DLD1 (cell line): ENCODE measurements around the gene DNAJC30.

Experiments
- in situ Hi-C: cut with HindIII; loops from 2 replicates; pipeline ENCODE4 v1.10.0; 2017; ENCODE audit warnings: low sequenced_read_pairs

DNAJC30 gene

GRCh38 chr7:73650524-73650923 is 32.7 kb downstream of the DNAJC30 start:
- in situ Hi-C loops = no loop called here

DNA sequence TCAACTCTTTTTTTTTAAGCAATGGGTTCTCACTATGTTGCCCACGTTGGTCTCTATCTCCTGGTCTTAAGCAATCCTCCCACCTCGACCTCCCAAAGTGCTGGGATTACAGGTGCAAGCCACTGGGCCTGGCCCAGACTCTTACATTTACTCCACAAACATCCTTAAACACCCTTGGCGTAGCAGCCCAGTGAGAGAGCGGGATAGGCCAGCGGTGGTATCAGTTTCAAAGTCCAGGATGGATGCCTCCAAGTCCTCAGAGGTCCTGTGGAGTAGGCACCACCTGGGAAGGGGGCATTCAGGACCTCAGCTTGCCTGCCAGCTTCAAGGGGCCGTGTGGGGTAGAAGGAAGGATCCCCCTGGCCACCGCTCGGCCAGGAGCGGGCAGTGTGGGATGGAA is 33.7 kb downstream of the DNAJC30 start:
- in situ Hi-C loops = no loop called here

- in situ Hi-C loops = no loop called here
Measured at GRCh38 chr7:73648593-73649332, 34.5 kb downstream of the DNAJC30 start.

DNA sequence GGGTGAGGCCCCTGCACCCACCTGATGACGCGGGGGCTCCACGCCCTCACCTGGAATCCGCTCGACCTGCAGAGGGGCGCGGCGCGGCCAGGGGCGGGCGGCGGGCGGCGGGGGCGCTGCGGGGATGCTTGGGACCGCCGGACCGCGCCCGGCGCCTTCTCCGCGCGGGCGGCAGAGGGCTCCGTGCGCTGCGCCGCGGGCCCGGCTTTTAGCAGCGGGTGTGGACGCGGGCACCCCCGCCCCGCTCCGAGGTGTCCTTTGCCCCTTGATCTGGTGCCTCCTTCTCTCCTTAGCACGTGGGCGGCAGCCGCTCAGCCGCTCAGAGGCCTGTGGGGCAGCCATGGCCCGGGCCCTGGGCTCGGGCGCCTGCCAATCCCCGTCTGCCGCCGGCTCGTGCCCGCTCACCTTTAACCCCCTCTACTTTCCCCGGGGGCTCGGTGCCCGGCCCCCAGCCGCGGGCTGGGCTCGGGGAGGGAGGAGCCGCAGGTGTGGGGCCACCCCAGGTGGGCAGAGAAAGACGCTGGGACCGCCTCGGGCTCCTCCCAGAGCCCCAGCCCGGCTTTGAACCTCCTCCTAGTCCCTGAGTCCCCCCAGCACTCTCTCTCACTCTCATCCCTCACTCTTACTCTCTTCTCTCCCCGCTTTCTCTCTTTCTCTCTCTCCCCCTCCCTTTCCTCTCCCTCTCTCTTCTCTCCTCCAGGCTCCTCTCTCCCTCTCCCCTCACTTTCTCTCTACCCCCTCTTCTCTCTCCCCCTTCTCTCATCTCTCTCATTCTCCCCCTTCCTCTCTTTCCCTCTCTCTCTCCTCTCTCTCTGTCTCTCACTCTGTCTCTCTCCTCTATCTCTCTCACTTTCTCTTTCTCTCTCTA is 35.3 kb downstream of the DNAJC30 start:
- in situ Hi-C loops = no loop called here

- in situ Hi-C loops = no loop called here
Measured at GRCh38 chr7:73646785-73647724, 36.2 kb downstream of the DNAJC30 start.

- in situ Hi-C loops = no loop called here
Measured at GRCh38 chr7:73645643-73646174, 37.5 kb downstream of the DNAJC30 start.

- in situ Hi-C loops = no loop called here
Measured at GRCh38 chr7:73644688-73645286, 38.5 kb downstream of the DNAJC30 start.

- in situ Hi-C loops = no loop called here
Measured at GRCh38 chr7:73642834-73643233, 40.4 kb downstream of the DNAJC30 start.

DNA sequence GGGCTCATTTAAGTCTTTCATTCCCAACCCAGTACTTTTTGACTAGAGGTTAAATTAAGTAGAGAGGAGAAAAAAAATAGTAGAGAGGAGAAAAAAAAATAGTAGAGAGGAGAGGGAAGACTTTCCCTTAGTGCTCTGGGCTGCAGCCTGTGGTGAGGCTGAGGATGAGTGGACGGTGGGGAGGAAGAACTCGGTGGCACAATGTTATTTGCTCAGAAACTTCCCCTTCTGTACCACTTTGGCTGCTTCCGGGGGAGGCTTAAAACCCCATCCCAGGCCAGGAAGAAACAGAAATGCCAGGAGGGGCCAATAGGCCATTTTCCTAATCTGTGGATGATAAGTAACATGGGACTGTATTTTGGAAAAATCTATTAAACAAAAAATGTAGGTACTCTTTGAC is 44.3 kb downstream of the DNAJC30 start:
- in situ Hi-C loops = no loop called here

DNA sequence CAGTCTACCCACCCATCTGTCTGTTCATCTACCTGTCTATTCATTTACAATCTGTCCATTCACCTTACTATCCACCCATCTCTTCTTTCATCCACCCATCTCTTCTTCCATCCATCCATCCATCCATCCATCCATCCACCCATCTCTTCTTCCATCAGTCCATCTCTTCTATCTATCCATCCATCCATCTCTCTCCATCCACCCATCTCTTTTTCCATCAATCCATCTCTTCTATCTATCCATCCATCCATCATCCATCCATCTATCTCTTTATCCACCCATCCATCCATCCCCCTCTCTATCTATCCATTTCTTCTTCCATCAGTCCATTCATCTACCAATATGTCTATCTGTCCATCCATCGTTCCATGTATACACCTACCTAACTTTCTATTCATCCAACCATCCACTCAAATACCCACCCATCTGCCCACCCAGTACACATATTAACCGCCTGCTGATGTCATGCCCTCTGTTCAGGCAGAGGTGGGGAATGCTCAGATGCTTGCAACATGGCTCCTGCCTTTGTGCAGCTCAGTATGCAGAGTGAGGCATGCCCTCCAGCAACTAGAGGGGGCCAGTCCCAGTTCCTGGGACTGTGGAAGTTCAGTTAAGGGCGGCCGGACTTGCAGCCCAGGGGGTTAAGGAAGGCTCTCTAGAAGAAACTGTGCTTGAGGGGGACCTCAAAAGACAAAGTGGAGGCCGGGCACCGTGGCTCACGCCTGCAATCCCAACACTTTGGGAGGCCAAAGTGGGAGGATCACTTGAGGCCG is 47.6 kb downstream of the DNAJC30 start:
- in situ Hi-C loops = no loop called here

GRCh38 chr7:73633844-73634243 is 49.4 kb downstream of the DNAJC30 start:
- in situ Hi-C loops = no loop called here

- in situ Hi-C loops = no loop called here
Measured at GRCh38 chr7:73633323-73633722, 49.9 kb downstream of the DNAJC30 start.

- in situ Hi-C loops = no loop called here
Measured at GRCh38 chr7:73631558-73631957, 51.7 kb downstream of the DNAJC30 start.
